Islet of Langerhans (tissue), 1 donor: ENCODE results near the gene TFCP2L1.
"Not testable (repeated sequence)": the region's sequence is repeated elsewhere in the genome, so short reads cannot be mapped to it uniquely, and the experiment has no call there.

ENCODE experiments used
- FAIRE-seq: peaks from one replicate; lab custom pipeline; 2011; peaks lifted over from hg19 to GRCh38; lab: Jason Lieb, UNC

TFCP2L1 gene

GRCh38 chr2:121242175-121242875, 42.7 kb downstream of the TFCP2L1 start:
- FAIRE-seq, result no peak

- no peak for FAIRE-seq
These were observed 43.5 kb downstream of the TFCP2L1 start for GRCh38 chr2:121241466-121241865.

- FAIRE-seq, result no peak
These were observed 44.6 kb downstream of the TFCP2L1 start for GRCh38 chr2:121240436-121240835.

DNA sequence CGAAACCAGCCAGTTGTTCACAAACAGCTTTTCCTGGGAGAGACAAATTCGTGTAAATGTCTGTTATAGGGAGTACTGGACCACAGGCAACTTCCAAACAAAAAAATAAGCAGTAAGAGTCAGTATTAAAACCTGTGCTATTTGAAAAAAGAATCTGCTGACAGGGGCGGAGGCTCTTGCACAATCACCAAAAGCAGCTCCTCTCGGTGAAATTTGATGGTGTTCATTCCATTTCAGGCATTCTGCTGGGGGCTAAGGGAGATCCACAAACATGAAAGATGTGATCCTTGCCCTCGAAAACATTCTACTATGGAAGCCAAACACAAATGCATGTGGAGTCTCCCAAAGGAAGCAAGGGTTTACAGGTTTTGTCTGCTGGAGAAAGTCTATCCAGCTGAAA, 45.0 kb downstream of the TFCP2L1 start:
- no peak for FAIRE-seq

- FAIRE-seq, result no peak
These were observed 45.5 kb downstream of the TFCP2L1 start for GRCh38 chr2:121239471-121239870.

- no peak for FAIRE-seq
These were observed 46.2 kb downstream of the TFCP2L1 start for GRCh38 chr2:121238828-121239227.

DNA sequence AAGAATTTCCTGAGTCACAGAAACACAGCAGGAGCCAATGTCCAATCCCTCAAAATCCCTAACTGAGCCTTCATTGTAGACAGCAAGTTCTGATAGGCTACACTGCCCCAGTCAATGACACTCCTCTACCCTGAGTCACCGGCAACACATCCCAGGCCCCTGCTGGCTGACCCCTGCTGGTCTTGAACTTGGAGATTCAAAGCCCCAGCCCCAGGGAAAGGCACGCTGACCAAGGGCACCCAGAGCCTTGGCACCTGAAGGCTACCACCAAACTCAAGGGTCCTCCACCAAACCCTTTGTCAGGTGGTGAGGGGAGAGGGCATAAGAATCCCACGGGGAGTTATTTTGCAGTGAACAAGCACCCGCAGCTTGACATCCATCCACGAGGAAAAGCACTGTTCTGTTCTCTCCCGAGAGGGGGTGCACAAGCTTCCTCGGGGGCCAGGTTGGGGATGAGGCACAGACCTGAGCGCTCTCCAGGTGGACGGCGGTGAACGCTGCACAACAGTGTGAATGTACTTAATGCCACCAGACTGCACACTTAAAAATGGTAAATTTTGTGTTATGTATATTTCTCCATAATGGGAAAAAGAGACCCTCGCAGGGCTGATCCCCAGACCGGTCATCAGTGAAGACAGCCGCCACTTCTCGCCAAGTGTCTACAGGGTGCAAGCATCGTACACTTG, 46.9 kb downstream of the TFCP2L1 start:
- FAIRE-seq, result no peak

DNA sequence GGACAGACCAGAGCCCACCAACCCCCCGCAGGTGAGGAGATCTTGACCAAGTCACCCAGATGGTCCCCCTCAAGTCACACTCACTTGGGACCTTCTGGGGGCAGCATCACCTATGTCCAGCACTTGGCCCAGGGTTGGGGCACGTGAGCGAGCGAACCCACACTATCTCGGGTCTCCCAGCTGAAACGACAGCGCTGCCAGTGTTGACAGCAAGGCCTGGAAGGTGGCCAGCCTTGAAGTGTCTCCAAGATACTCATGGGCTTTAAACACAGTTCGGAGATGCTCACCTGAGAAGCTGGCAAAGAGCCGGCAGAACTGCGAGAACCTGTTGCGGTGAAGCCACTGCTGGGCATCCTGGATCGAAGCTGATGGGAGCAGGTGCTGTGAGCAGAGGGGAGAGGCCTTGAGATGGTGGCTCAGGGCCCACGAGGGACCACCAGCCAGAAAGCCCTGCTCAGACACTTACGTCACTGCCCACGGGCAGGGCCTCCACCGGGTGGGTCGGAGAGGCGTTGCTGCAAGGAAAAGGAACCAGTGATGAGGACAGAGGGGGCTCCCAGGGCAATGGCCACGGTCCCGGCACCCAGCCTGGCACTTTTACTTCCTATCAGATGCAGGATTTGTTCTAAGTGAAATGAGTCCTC, 47.5 kb downstream of the TFCP2L1 start:
- FAIRE-seq, result no peak

- no peak for FAIRE-seq
These were observed 48.3 kb downstream of the TFCP2L1 start for GRCh38 chr2:121236650-121237180.

DNA sequence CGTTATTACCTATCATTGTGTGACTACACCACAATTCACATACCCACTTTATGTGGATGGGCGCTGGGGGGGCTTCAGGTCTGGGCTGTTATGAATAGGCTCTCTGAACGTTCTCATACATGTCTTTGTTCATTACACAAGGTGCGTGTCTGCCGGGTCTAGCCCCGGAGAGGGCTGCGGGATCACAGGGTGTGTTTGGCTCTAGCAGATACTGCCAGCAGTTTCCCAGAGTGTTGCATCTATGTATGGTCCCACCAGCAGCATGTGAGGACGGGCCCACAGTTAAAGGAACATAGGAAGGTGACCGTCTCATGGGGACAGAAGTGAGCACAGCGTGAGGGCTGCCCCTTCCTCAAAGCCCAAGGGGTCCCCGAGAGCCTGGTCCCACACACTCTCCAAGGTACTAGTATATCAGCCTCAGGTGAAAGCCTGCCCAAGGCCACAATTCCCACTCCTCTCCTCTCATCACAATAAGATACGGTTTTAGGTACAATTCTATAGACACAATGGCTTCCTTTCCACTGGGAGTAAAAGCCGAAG, 48.8 kb downstream of the TFCP2L1 start:
- no peak for FAIRE-seq

GRCh38 chr2:121235542-121235941, 49.5 kb downstream of the TFCP2L1 start:
- FAIRE-seq, result no peak

- FAIRE-seq, result no peak
These were observed 50.2 kb downstream of the TFCP2L1 start for GRCh38 chr2:121234791-121235190.

DNA sequence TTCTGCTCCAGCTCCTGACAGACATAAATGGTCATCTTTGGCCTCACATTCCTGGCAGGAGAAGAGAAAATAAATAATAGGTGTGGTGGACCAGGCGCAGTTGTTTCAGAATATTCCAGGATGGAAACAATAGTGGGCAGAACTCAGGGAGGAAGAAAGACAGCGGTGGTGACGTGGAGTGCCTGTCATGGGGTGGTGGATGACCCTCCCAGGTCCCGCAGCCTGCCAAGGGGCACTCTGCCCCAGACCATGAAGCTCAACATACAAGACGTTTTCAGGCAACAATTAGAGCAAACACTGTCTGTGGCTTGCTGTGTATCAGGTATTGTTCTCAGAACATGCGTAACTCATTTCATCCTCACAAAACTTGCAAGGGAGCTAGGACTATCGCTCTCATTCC, 50.9 kb downstream of the TFCP2L1 start:
- no peak for FAIRE-seq

DNA sequence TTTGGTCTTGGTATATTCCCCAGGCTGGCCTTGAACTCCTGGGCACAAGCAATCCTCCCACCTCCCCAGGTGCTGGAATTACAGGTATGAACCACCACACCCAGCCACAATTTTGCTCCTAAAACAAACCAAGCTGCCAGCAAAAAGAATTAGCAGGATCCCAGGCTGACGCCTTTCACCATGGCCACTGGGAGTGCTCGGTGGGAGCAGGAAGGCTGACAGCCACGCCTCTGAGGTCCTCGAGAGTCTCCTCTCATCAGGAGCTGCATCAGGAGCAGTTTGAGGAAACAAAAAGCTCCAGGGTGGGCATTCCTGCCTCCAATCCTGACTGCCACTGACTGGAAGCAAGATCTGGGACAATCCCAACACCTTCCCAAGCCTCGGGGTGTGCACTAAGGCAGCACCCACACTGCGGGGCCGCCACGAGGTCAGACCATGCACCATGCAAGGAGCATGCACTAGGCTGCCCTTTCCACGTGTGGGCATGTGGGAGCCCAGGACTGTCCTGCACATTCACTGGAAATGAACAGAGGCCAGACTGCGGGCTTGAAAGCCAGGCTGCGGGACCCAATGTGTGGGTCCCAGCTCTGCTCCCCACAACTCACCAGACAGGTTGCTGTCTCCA, 51.4 kb downstream of the TFCP2L1 start:
- FAIRE-seq, result no peak

- no peak for FAIRE-seq
These were observed 52.3 kb downstream of the TFCP2L1 start for GRCh38 chr2:121232626-121233265.

GRCh38 chr2:121231385-121232000, 53.5 kb downstream of the TFCP2L1 start:
- no peak for FAIRE-seq

GRCh38 chr2:121228521-121228920, 56.5 kb downstream of the TFCP2L1 start:
- no peak for FAIRE-seq

DNA sequence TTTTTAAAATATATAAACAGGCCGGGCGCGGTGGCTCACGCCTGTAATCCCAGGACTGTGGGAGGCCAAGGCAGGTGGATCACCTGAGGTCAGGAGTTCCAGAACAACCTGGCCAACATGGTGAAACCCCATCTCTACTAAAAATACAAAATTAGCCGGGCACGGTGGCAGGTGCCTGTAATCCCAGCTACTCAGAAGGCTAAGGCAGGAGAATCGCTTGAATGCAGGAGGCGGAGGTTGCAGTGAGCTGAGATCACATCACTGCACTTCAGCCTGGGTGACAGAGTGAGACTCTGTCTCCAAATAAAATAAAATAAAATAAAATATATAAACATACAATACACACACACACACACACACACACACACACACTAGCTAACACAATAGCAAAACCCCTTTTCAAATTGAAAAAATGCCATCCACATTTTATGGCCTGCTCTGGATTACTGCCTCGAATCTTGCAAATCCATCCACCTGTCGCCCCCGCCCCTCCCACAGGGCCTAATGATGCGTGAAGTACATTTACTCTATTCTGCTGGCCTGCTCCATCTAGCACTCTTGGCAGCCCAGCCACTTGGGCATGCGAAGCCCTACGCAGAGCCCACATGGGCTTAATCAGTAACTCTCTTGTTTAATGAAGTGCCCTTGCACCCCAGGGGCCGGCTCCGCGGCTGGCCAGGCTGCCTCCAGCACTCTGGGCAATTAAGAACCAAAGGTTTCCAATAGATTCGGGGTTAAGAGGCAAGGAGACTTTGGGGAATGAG, 57.4 kb downstream of the TFCP2L1 start:
- not testable (repeated sequence) for FAIRE-seq

GRCh38 chr2:121225681-121226080, 59.3 kb downstream of the TFCP2L1 start:
- FAIRE-seq, result not testable (repeated sequence)

- FAIRE-seq, result no peak
These were observed 64.0 kb downstream of the TFCP2L1 start for GRCh38 chr2:121220995-121221394.

GRCh38 chr2:121219866-121220265, 65.1 kb downstream of the TFCP2L1 start:
- no peak for FAIRE-seq
